ENCODE measurements around the gene ARHGEF38.
"Not testable (repeated sequence)": the region's sequence is repeated elsewhere in the genome, so short reads cannot be mapped to it uniquely, and the experiment has no call there.

The ARHGEF38 gene

DNA sequence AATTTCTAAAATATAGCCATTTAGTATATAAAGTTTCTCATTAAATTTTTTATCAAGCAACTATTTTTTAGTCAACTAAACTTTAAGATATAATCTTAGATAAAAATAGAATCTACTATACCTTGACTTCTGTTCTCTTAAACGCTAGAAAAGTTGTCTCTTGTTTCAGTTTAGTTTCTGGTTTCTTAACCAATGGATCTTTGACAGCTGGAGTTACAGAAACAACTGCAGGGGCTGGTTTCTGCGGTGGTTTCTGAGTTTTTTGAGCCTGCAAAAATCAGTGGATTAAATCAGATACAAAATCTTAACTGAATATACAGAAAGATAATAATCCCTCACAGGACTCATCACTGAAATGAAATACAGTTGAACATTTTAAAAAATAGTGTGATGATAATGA, 134.2 kb downstream of the ARHGEF38 start:
- TF ChIP-seq, protein P1, sequence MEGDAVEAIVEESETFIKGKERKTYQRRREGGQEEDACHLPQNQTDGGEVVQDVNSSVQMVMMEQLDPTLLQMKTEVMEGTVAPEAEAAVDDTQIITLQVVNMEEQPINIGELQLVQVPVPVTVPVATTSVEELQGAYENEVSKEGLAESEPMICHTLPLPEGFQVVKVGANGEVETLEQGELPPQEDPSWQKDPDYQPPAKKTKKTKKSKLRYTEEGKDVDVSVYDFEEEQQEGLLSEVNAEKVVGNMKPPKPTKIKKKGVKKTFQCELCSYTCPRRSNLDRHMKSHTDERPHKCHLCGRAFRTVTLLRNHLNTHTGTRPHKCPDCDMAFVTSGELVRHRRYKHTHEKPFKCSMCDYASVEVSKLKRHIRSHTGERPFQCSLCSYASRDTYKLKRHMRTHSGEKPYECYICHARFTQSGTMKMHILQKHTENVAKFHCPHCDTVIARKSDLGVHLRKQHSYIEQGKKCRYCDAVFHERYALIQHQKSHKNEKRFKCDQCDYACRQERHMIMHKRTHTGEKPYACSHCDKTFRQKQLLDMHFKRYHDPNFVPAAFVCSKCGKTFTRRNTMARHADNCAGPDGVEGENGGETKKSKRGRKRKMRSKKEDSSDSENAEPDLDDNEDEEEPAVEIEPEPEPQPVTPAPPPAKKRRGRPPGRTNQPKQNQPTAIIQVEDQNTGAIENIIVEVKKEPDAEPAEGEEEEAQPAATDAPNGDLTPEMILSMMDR (IDR thresholded peaks at IDR 0.05; ENCODE audit: low read depth, low read length): no peak
- no peak for DNase-seq (ENCODE audit: extremely low read depth, low read depth)

DNA sequence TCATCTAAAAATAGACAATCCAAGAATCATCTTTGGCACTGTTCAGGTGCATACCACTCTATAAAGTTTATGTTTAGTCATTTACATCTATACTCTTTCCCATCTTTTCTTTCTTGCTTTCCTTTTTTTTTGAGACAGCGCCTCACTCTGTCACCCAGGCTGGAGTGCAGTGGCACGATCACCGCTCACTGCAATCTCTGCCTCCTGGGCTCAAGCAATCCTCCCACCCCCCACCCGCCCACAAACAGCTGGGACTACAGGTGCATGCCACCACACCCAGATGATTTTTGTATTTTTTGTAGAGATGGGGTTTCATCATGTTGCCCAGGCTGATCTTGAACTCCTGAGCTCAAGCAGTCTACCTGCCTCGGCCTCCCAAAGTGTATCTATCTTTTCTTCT, 142.4 kb downstream of the ARHGEF38 start:
- DNase-seq (ENCODE audit: extremely low read depth, low read depth): not testable (repeated sequence)

DNA sequence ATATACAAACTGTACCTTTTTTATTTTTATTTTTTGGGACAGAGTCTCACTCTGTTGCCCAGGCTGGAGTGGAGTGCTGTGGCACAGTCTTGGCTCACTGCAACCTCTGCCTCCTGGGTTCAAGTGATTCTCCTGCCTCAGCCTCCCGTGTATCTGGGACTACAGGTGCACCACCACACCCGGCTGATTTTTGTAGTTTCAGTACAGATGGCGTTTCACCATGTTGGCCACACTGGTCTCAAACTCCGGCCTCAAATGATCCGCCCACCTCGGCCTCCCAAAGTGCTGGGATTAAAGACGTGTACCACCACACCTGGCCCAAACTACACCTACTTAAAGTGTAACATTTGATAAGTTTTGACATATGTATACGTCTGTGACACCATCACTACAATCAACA, 143.4 kb downstream of the ARHGEF38 start:
- DNase-seq (ENCODE audit: extremely low read depth, low read depth): not testable (repeated sequence)

DNA sequence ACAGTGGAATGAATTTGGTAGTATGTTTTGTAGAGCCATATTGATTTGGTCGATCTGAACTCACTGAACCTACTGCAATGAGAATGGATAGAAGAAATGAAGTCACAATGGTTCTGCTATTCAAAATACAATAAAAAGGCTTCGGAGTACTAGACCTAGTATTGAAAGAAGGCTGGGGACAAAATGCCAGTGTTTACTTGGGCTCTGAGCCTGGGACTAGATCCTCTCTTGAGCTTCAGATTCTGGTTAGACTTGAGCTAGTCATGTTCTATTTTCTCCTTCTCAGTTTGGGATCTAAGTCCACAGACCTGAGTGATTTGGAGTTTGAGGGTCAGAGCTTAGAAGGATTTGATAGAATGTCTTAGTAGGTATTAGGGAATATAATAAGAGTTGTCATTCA, 146.2 kb downstream of the ARHGEF38 start:
- no peak for DNase-seq (ENCODE audit: extremely low read depth, low read depth)
- TF ChIP-seq, protein P1 (IDR thresholded peaks at IDR 0.05; ENCODE audit: low read depth, low read length): no peak

DNA sequence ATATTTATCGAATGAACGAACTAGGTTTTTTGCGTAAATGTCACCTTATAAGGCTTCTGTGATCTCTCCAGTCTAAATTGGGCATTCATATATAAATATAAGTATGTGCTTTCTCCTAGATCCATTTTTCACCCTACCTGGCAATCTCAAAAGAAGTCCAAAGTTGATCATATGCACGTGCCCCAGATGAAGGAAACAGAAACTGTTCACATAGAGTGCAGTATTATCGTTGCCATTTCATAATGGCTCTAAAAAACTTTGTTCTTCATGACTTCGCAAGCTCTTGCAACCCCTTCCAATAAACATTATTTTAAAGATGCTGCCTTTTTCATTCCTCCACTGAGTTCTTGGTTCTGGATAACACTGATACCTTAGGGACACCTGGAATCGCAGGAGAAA, 155.4 kb downstream of the ARHGEF38 start:
- DNase-seq (ENCODE audit: extremely low read depth, low read depth): no peak

DNA sequence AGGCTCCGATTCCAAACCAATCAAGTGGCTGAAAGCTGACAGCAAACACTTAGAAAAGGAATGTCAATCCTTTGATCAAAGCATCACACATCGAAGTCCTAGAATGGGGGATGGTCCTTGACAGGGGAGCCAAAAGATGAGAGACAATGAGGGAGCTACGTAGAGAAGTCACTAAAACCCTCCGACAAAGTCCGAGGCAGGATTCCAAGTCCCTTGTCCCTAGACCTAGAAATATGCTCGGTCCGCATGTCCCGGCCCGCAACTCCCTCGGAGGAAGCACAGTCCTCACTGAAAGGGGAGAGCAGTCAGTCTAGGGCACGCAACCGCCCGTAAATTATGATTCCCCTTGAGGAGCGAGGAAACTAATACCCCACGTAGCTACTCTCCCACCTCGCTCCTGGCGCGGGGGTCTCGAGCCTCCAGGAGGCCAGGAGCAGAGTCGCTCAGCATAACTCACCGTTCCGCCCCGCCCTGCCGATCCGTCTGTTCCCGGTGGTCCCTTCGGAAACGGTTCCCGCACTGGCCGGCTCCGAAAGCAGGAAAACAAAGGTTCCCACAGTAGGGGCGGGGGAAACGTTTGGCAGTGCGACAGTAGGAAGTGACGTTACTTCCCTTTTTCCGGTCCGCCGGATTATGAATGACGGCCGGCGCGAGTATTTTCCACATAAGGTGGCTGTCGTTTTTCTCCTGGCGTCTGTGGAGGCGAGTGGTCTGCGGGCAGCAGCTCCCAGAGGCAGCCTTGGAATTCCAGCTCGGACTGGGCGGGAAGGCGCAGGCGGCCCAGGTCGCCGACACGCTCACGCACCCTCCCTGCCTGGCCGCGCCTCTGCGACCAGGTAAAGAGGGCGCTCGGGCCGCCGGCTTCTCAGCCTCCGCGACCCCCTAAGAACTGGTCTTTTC, 156.0 kb downstream of the ARHGEF38 start, which contains the start of the genes GSTCD and INTS12:
Gene GSTCD, plus strand, starts transcription at position 604 of the 900 bp plus-strand sequence. CDS start 8,830 bp downstream, outside the sequence.
Gene INTS12, minus strand, starts transcription at position 509 of the 900 bp plus-strand sequence. CDS start 8,684 bp downstream, outside the sequence.
- DNase-seq (ENCODE audit: extremely low read depth, low read depth): peak; percentile 79
- TF ChIP-seq, protein P1 (IDR thresholded peaks at IDR 0.05; ENCODE audit: low read depth, low read length): no peak

More for the DNA sequence above, 155.4 kb downstream of the ARHGEF38 start:
- TF ChIP-seq, protein P1 (IDR thresholded peaks at IDR 0.05; ENCODE audit: low read depth, low read length): no peak

DNA sequence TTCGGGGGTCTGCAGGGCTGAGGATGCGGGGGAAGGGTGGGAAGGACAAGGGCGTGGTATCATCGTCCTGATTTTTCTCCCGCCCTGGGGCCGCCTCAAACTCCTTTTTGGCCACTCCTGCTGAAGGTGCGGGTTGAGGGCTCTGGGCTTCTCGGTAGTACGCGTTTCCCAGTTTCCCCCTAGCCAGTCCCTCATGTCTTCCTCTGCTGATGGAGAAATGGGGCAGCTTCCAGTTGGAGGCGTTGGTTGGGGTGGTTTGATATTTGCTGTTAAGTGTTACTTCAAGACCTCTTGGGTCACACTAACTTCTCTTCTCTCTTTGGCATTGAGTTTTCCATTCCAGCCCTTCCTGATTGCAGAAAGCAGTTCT, 156.6 kb downstream of the ARHGEF38 start:
- TF ChIP-seq, protein P1 (IDR thresholded peaks at IDR 0.05; ENCODE audit: low read depth, low read length): no peak

DNA sequence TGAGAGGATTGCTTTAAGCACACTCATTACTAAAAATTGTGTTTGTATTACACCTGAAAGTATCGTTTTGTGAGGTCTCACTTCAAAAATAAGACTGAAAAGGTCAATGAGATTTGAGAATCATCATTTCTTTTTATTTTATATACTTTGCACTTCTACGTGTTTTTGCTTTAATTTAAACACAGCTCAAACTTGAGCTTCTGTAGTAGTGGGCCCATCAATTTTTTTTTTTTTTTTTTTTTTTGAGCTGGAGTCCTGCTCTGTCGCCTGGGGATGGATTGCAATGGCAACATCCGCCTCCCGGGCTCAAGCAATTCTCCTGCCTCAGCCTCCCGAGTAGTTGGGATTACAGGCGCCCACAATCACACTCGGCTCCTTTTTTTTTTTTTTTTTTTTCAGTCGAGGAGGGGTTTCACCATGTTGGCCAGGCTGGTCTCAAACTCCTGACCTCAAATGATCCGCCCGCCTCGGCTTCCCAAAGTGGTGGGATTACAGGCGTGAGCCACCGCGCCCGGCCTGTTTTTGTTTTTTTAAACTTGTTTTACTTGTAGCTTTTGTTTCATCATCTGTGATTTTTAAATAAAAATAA, 157.7 kb downstream of the ARHGEF38 start:
- TF ChIP-seq, protein P1 (IDR thresholded peaks at IDR 0.05; ENCODE audit: low read depth, low read length): no peak
- no peak for DNase-seq (ENCODE audit: extremely low read depth, low read depth)

More for the DNA sequence above, 156.6 kb downstream of the ARHGEF38 start:
- DNase-seq (ENCODE audit: extremely low read depth, low read depth): no peak
